ENCODE data around the gene ZMIZ2. TPM values are rescaled to one million over a fixed set of nuclear protein-coding genes. Genes with fewer than 3 reads are reported as not detected.

ZMIZ2 gene
- total RNA-seq, 5 donors from 2014 or later (not counting 1 experiment from before 2014, with no cell fraction given) = 112 to 172 (median 145) TPM

GRCh38 chr7:44735403-44736165 lies 13.1 kb upstream of the ZMIZ2 start:
- no peaks in the 10 kb centered on the region for H3K36me3 ChIP-seq (ENCODE audit: control insufficient read depth in 2 of 2, extremely low read depth in 1 of 2, insufficient read depth in 1 of 2, low read length in 1 of 2)
- H3K4me1 Mint-ChIP-seq = peaks cover 8 to 14% (median 11%) of the 10 kb centered on the region in 3 donors
- no peaks in the 10 kb centered on the region for H3K9me3 Mint-ChIP-seq
- no peaks in the 10 kb centered on the region for H3K9me3 ChIP-seq
- no peaks in the 10 kb centered on the region for H3K4me1 ChIP-seq (ENCODE audit: control insufficient read depth in 1 of 2, extremely low read depth in 1 of 2, insufficient read depth in 2 of 2, low read length in 2 of 2)
- CTCF ChIA-PET = no interaction called here
- H3K4me3 Mint-ChIP-seq = no peak overlapping the region
- POLR2A ChIA-PET = no interaction called here
- H3K27me3 Mint-ChIP-seq = no peaks in the 10 kb centered on the region
- no peaks in the 10 kb centered on the region for H3K27me3 ChIP-seq (replicated peaks in 1 of 2; ENCODE audit: control insufficient read depth in 2 of 2, extremely low read depth in 1 of 2, insufficient read depth in 2 of 2, low read length in 1 of 2)
- DNase-seq (peak in 2 of 35 experiments; percentile 8 to 68), ATAC-seq (replicated peaks in 1 of 4) (peak; percentile 48 to 75 (median 62))
- no peak overlapping the region for H3K4me3 ChIP-seq (ENCODE audit: control insufficient read depth in 1 of 2, extremely low read depth in 1 of 2, low read length in 1 of 2)
- WGBS (ENCODE audit: insufficient coverage) = no CpG with 5 or more reads among the region's 5 CpGs
- no peak overlapping the region for H3K27ac ChIP-seq (ENCODE audit: low read length)
- peak overlapping the region in 1 of 2 donors; percentile 32 for H3K27ac Mint-ChIP-seq
- no peaks in the 10 kb centered on the region for H3K36me3 Mint-ChIP-seq

- CTCF ChIA-PET = interaction anchor here in 1 of 2 donors (0.6 kb wide), 1 partner anchor 45 kb away, joined by 6 read pairs; no protein-coding TSS in a partner anchor
- peaks cover 8 to 14% (median 11%) of the 10 kb centered on the region in 3 donors for H3K4me1 Mint-ChIP-seq
- no peaks in the 10 kb centered on the region for H3K27me3 Mint-ChIP-seq
- no peaks in the 10 kb centered on the region for H3K9me3 ChIP-seq
- DNase-seq (no peak), ATAC-seq (replicated peaks in 1 of 4) (no peak)
- H3K4me1 ChIP-seq (ENCODE audit: control insufficient read depth in 1 of 2, extremely low read depth in 1 of 2, insufficient read depth in 2 of 2, low read length in 2 of 2) = no peaks in the 10 kb centered on the region
- no peak overlapping the region for H3K27ac ChIP-seq (ENCODE audit: low read length)
- POLR2A ChIA-PET = no interaction called here
- no peak overlapping the region for H3K4me3 ChIP-seq (ENCODE audit: control insufficient read depth in 1 of 2, extremely low read depth in 1 of 2, low read length in 1 of 2)
- no peaks in the 10 kb centered on the region for H3K36me3 ChIP-seq (ENCODE audit: control insufficient read depth in 2 of 2, extremely low read depth in 1 of 2, insufficient read depth in 1 of 2, low read length in 1 of 2)
- H3K4me3 Mint-ChIP-seq = no peak overlapping the region
- 100% methylated on average over 2 of the region's 3 CpGs for WGBS (ENCODE audit: insufficient coverage)
- H3K9me3 Mint-ChIP-seq = no peaks in the 10 kb centered on the region
- peak overlapping the region in 1 of 2 donors; percentile 28 for H3K27ac Mint-ChIP-seq
- no peaks in the 10 kb centered on the region for H3K27me3 ChIP-seq (replicated peaks in 1 of 2; ENCODE audit: control insufficient read depth in 2 of 2, extremely low read depth in 1 of 2, insufficient read depth in 2 of 2, low read length in 1 of 2)
- no peaks in the 10 kb centered on the region for H3K36me3 Mint-ChIP-seq
These were observed 11.8 kb upstream of the ZMIZ2 start for GRCh38 chr7:44736896-44737295.

GRCh38 chr7:44738051-44738723 lies 10.5 kb upstream of the ZMIZ2 start:
- Histone ChIP-seq H3K4me1 (ENCODE audit: control insufficient read depth in 1 of 2, extremely low read depth in 1 of 2, insufficient read depth in 2 of 2, low read length in 2 of 2) (peaks cover 2 to 6% of the 10 kb centered on the region in 2 experiments), H3K4me3 (ENCODE audit: control insufficient read depth in 1 of 2, extremely low read depth in 1 of 2, low read length in 1 of 2) (no peak overlapping the region), H3K27ac (ENCODE audit: low read length) (no peak overlapping the region), H3K27me3 (replicated peaks in 1 of 2; ENCODE audit: control insufficient read depth in 2 of 2, extremely low read depth in 1 of 2, insufficient read depth in 2 of 2, low read length in 1 of 2) (no peaks in the 10 kb centered on the region), H3K36me3 (ENCODE audit: control insufficient read depth in 2 of 2, extremely low read depth in 1 of 2, insufficient read depth in 1 of 2, low read length in 1 of 2) (no peaks in the 10 kb centered on the region), H3K9me3 (no peaks in the 10 kb centered on the region)
- no peak overlapping the region for H3K27ac Mint-ChIP-seq
- H3K36me3 Mint-ChIP-seq = no peaks in the 10 kb centered on the region
- WGBS (ENCODE audit: insufficient coverage) = 100% methylated on average over 1 of the region's 4 CpGs
- no peak overlapping the region for H3K4me3 Mint-ChIP-seq
- H3K27me3 Mint-ChIP-seq = no peaks in the 10 kb centered on the region
- H3K4me1 Mint-ChIP-seq = peaks cover 10 to 20% (median 17%) of the 10 kb centered on the region in 3 donors
- H3K9me3 Mint-ChIP-seq = no peaks in the 10 kb centered on the region
- DNase-seq = no peak
- POLR2A ChIA-PET = interaction anchor here in 1 of 2 donors (0.5 kb wide), 1 partner anchor 117 kb away, joined by 4 read pairs; no protein-coding TSS in a partner anchor
- ATAC-seq (replicated peaks in 1 of 4) = no peak
- CTCF ChIA-PET = interaction anchor here in 1 of 2 donors (0.7 kb wide), 1 partner anchor 269 kb away, joined by 6 read pairs; no protein-coding TSS in a partner anchor

- H3K4me1 ChIP-seq (ENCODE audit: control insufficient read depth in 1 of 2, extremely low read depth in 1 of 2, insufficient read depth in 2 of 2, low read length in 2 of 2) = peaks cover 2 to 6% of the 10 kb centered on the region in 2 experiments
- no peaks in the 10 kb centered on the region for H3K36me3 ChIP-seq (ENCODE audit: control insufficient read depth in 2 of 2, extremely low read depth in 1 of 2, insufficient read depth in 1 of 2, low read length in 1 of 2)
- CTCF ChIA-PET = interaction anchor here in 1 of 2 donors (0.7 kb wide), 2 partner anchors 268 to 370 kb away, joined by 3 to 6 read pairs; no protein-coding TSS in a partner anchor
- H3K27me3 ChIP-seq (replicated peaks in 1 of 2; ENCODE audit: control insufficient read depth in 2 of 2, extremely low read depth in 1 of 2, insufficient read depth in 2 of 2, low read length in 1 of 2) = no peaks in the 10 kb centered on the region
- Mint-ChIP-seq H3K27me3 (no peaks in the 10 kb centered on the region), H3K4me1 (peaks cover 16 to 27% (median 17%) of the 10 kb centered on the region in 3 donors), H3K9me3 (no peaks in the 10 kb centered on the region), H3K27ac (no peak overlapping the region), H3K36me3 (no peaks in the 10 kb centered on the region), H3K4me3 (no peak overlapping the region)
- no peak overlapping the region for H3K27ac ChIP-seq (ENCODE audit: low read length)
- whole genome bisulfite sequencing (ENCODE audit: insufficient coverage) = 97% methylated on average over 8 of the region's 23 CpGs
- DNase-seq (no peak), ATAC-seq (replicated peaks in 1 of 4) (no peak)
- POLR2A ChIA-PET = no interaction called here
- no peaks in the 10 kb centered on the region for H3K9me3 ChIP-seq
- no peak overlapping the region for H3K4me3 ChIP-seq (ENCODE audit: control insufficient read depth in 1 of 2, extremely low read depth in 1 of 2, low read length in 1 of 2)
These were observed 9.6 kb upstream of the ZMIZ2 start for GRCh38 chr7:44738876-44739665.

- Mint-ChIP-seq H3K4me3 (no peak overlapping the region), H3K36me3 (no peaks in the 10 kb centered on the region), H3K4me1 (peaks cover 14 to 22% (median 15%) of the 10 kb centered on the region in 3 donors), H3K27ac (no peak overlapping the region), H3K27me3 (no peaks in the 10 kb centered on the region), H3K9me3 (no peaks in the 10 kb centered on the region)
- Histone ChIP-seq H3K36me3 (ENCODE audit: control insufficient read depth in 2 of 2, extremely low read depth in 1 of 2, insufficient read depth in 1 of 2, low read length in 1 of 2) (no peaks in the 10 kb centered on the region), H3K27me3 (replicated peaks in 1 of 2; ENCODE audit: control insufficient read depth in 2 of 2, extremely low read depth in 1 of 2, insufficient read depth in 2 of 2, low read length in 1 of 2) (no peaks in the 10 kb centered on the region), H3K9me3 (no peaks in the 10 kb centered on the region), H3K4me1 (ENCODE audit: control insufficient read depth in 1 of 2, extremely low read depth in 1 of 2, insufficient read depth in 2 of 2, low read length in 2 of 2) (peaks cover 2 to 6% of the 10 kb centered on the region in 2 experiments), H3K27ac (ENCODE audit: low read length) (no peak overlapping the region), H3K4me3 (ENCODE audit: control insufficient read depth in 1 of 2, extremely low read depth in 1 of 2, low read length in 1 of 2) (no peak overlapping the region)
- ATAC-seq (replicated peaks in 1 of 4) = no peak
- no peak for DNase-seq
- ChIA-PET CTCF (interaction anchor here in 1 of 2 donors (0.7 kb wide), 1 partner anchor 371 kb away, joined by 3 read pairs; no protein-coding TSS in a partner anchor), POLR2A (no interaction called here)
- 100% methylated on average over 2 of the region's 2 CpGs for WGBS (ENCODE audit: insufficient coverage)
These were observed 8.6 kb upstream of the ZMIZ2 start for GRCh38 chr7:44740055-44740454.

GRCh38 chr7:44743750-44744149 lies 4.9 kb upstream of the ZMIZ2 start:
- no peak for DNase-seq
- H3K27me3 ChIP-seq (replicated peaks in 1 of 2; ENCODE audit: control insufficient read depth in 2 of 2, extremely low read depth in 1 of 2, insufficient read depth in 2 of 2, low read length in 1 of 2) = no peaks in the 10 kb centered on the region
- WGBS (ENCODE audit: insufficient coverage) = 100% methylated on average over 1 of the region's 1 CpG
- H3K36me3 Mint-ChIP-seq = no peaks in the 10 kb centered on the region
- H3K4me3 Mint-ChIP-seq = no peak overlapping the region
- POLR2A ChIA-PET = interaction anchor here in 1 of 2 donors (0.5 to 0.6 kb wide), 2 partner anchors 74 to 116 kb away, joined by 5 read pairs; no protein-coding TSS in a partner anchor
- H3K4me1 Mint-ChIP-seq = peaks cover 13 to 24% (median 15%) of the 10 kb centered on the region in 3 donors
- CTCF ChIA-PET = no interaction called here
- H3K36me3 ChIP-seq (ENCODE audit: control insufficient read depth in 2 of 2, extremely low read depth in 1 of 2, insufficient read depth in 1 of 2, low read length in 1 of 2) = no peaks in the 10 kb centered on the region
- no peaks in the 10 kb centered on the region for H3K9me3 Mint-ChIP-seq
- H3K27ac ChIP-seq (ENCODE audit: low read length) = no peak overlapping the region
- ATAC-seq (replicated peaks in 1 of 4) = no peak
- H3K4me1 ChIP-seq (ENCODE audit: control insufficient read depth in 1 of 2, extremely low read depth in 1 of 2, insufficient read depth in 2 of 2, low read length in 2 of 2) = peaks cover 6 to 8% of the 10 kb centered on the region in 2 experiments
- no peak overlapping the region for H3K4me3 ChIP-seq (ENCODE audit: control insufficient read depth in 1 of 2, extremely low read depth in 1 of 2, low read length in 1 of 2)
- H3K27ac Mint-ChIP-seq = no peak overlapping the region
- no peaks in the 10 kb centered on the region for H3K9me3 ChIP-seq
- H3K27me3 Mint-ChIP-seq = no peaks in the 10 kb centered on the region

Measured in T-cell (primary cell).